ENCODE measurements around the gene ROR2. TPM values are rescaled to one million over a fixed set of nuclear protein-coding genes. Genes with fewer than 3 reads are reported as not detected.

The ROR2 gene
- total RNA-seq, 2 experiments from 2014 or later, result not detected

DNA sequence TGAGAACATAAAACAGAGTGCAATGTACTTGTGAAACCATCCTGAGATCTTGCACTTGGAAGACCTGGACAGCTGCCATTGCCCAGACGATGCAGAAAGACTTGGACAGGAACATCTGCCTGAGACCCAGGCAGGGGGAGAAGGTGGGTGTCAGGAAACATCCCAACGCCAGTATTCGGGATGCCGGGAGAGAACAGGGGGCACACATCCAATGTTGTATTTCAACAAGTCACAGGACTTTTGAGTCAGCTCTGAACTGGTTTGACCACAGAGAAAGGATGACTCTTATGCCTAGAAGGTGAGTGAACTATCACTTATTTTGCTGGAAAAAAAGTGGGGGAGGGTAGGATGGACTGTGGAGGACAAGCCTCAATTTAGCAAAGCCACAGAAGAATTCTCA lies 124.6 kb downstream of the ROR2 start:
- H3K4me1 ChIP-seq (ENCODE audit: insufficient read depth, low read length), result no peaks in the 10 kb centered on the region
- H3K36me3 ChIP-seq (ENCODE audit: insufficient read depth, low read length), result no peaks in the 10 kb centered on the region
- ChIA-PET POLR2A (no interaction called here), CTCF (no interaction called here)
- no peaks in the 10 kb centered on the region for H3K9me3 Mint-ChIP-seq
- H3K27me3 ChIP-seq (ENCODE audit: control insufficient read depth in 1 of 2, insufficient read depth in 2 of 2, low read length in 2 of 2), result peaks cover 0 to under 1% of the 10 kb centered on the region in 2 experiments
- no peaks in the 10 kb centered on the region for H3K9me3 ChIP-seq (ENCODE audit: control insufficient read depth in 1 of 2, insufficient read depth in 1 of 2, low read length in 2 of 2)
- H3K27me3 Mint-ChIP-seq, result no peaks in the 10 kb centered on the region
- no peak overlapping the region for H3K27ac Mint-ChIP-seq
- DNase-seq (no peak), ATAC-seq (ENCODE audit: poor library complexity) (no peak)
- no peak overlapping the region for H3K27ac ChIP-seq (ENCODE audit: low read depth in 1 of 2, low read length in 2 of 2)
- H3K4me1 Mint-ChIP-seq (ENCODE audit: low read depth), result no peaks in the 10 kb centered on the region
- TF ChIP-seq, protein P1, sequence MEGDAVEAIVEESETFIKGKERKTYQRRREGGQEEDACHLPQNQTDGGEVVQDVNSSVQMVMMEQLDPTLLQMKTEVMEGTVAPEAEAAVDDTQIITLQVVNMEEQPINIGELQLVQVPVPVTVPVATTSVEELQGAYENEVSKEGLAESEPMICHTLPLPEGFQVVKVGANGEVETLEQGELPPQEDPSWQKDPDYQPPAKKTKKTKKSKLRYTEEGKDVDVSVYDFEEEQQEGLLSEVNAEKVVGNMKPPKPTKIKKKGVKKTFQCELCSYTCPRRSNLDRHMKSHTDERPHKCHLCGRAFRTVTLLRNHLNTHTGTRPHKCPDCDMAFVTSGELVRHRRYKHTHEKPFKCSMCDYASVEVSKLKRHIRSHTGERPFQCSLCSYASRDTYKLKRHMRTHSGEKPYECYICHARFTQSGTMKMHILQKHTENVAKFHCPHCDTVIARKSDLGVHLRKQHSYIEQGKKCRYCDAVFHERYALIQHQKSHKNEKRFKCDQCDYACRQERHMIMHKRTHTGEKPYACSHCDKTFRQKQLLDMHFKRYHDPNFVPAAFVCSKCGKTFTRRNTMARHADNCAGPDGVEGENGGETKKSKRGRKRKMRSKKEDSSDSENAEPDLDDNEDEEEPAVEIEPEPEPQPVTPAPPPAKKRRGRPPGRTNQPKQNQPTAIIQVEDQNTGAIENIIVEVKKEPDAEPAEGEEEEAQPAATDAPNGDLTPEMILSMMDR (IDR thresholded peaks at IDR 0.05), result no peak
- H3K36me3 Mint-ChIP-seq (ENCODE audit: low read depth), result no peaks in the 10 kb centered on the region
- intact Hi-C loops (cut with DNase I, micrococcal nuclease), result no loop called here
- H3K4me3 ChIP-seq (ENCODE audit: low read length), result no peak overlapping the region
- H3K4me3 Mint-ChIP-seq, result no peak overlapping the region

DNA sequence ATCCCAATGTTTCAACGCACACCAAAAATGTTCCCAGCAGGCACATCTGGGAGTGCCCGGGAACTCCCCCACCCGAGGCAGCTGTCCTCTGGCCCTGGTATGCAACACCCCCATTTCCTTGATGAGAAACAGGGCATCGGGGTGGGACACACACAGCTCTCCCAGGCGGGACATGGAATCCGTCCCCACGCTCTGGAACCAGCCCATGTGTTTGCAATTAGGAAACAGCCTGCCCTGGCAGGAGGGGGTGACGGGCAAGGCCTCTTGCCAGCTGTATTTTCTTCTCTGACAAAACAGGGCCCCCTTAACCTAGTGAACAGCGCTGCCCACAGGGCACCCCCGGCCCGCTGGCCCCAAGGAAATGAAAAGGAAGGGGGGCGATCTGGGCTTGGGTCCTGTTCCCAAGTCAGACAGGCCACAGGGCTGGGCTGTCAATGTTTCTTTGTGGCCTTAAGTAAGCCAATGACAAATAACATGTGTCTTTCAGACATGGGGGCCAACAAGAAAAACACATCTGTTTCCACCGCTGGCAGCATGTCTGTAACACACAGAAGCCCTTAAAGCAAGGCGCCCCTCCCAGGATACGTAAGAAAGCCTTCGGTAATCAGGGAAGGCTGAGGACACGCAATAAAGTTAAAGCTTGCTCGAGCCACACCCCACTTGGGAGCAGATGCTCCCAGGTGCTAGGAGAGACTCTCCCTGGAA lies 125.3 kb downstream of the ROR2 start:
- Mint-ChIP-seq H3K36me3 (ENCODE audit: low read depth) (no peaks in the 10 kb centered on the region), H3K27ac (no peak overlapping the region), H3K4me3 (no peak overlapping the region), H3K9me3 (no peaks in the 10 kb centered on the region), H3K27me3 (no peaks in the 10 kb centered on the region), H3K4me1 (ENCODE audit: low read depth) (no peaks in the 10 kb centered on the region)
- H3K4me1 ChIP-seq (ENCODE audit: insufficient read depth, low read length), result no peaks in the 10 kb centered on the region
- no peak overlapping the region for H3K4me3 ChIP-seq (ENCODE audit: low read length)
- peaks cover 0 to 3% of the 10 kb centered on the region in 2 experiments for H3K27me3 ChIP-seq (ENCODE audit: control insufficient read depth in 1 of 2, insufficient read depth in 2 of 2, low read length in 2 of 2)
- DNase-seq (no peak), ATAC-seq (ENCODE audit: poor library complexity) (no peak)
- intact Hi-C loops (cut with DNase I, micrococcal nuclease), result no loop called here
- POLR2A ChIA-PET, result no interaction called here
- H3K36me3 ChIP-seq (ENCODE audit: insufficient read depth, low read length), result no peaks in the 10 kb centered on the region
- no peak overlapping the region for H3K27ac ChIP-seq (ENCODE audit: low read depth in 1 of 2, low read length in 2 of 2)
- CTCF ChIA-PET, result no interaction called here
- H3K9me3 ChIP-seq (ENCODE audit: control insufficient read depth in 1 of 2, insufficient read depth in 1 of 2, low read length in 2 of 2), result no peaks in the 10 kb centered on the region
- TF ChIP-seq, protein P1 (IDR thresholded peaks at IDR 0.05), result no peak

DNA sequence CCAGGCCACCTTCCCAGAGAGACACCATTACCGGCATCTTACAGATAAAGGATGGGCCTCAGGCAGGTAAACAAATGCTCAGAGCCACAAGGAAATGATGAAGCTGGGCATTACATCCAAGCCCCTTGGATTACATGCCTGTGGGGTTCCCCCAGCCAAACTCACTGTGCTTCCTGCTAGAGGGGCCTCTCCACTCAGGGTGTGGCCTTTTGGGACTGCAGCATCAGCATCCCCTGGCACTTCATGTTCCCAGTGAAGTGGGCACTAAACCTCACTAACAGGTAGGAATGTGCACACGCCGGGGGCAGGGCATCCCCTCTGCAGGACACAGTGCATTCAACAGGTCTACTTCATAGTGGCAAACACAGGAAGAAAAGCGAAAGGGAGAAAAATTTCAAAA lies 125.9 kb downstream of the ROR2 start:
- TF ChIP-seq, protein P1 (IDR thresholded peaks at IDR 0.05), result no peak
- H3K27ac Mint-ChIP-seq, result no peak overlapping the region
- intact Hi-C loops (cut with DNase I, micrococcal nuclease), result no loop called here
- no peaks in the 10 kb centered on the region for H3K36me3 ChIP-seq (ENCODE audit: insufficient read depth, low read length)
- no peak for DNase-seq
- no peak overlapping the region for H3K4me3 ChIP-seq (ENCODE audit: low read length)
- CTCF ChIA-PET, result no interaction called here
- H3K27me3 Mint-ChIP-seq, result no peaks in the 10 kb centered on the region
- H3K9me3 ChIP-seq (ENCODE audit: control insufficient read depth in 1 of 2, insufficient read depth in 1 of 2, low read length in 2 of 2), result no peaks in the 10 kb centered on the region
- no peaks in the 10 kb centered on the region for H3K4me1 Mint-ChIP-seq (ENCODE audit: low read depth)
- ATAC-seq (ENCODE audit: poor library complexity), result no peak
- POLR2A ChIA-PET, result no interaction called here
- peaks cover 0 to 3% of the 10 kb centered on the region in 2 experiments for H3K27me3 ChIP-seq (ENCODE audit: control insufficient read depth in 1 of 2, insufficient read depth in 2 of 2, low read length in 2 of 2)
- no peaks in the 10 kb centered on the region for H3K4me1 ChIP-seq (ENCODE audit: insufficient read depth, low read length)
- H3K36me3 Mint-ChIP-seq (ENCODE audit: low read depth), result no peaks in the 10 kb centered on the region
- H3K9me3 Mint-ChIP-seq, result no peaks in the 10 kb centered on the region
- no peak overlapping the region for H3K4me3 Mint-ChIP-seq
- H3K27ac ChIP-seq (ENCODE audit: low read depth in 1 of 2, low read length in 2 of 2), result no peak overlapping the region

Measured in CD4-positive, alpha-beta T cell (primary cell).